Kidney epithelial cell (primary cell): ENCODE data around the gene NMBR. TPM values are rescaled to one million over a fixed set of nuclear protein-coding genes. Genes with fewer than 3 reads are reported as not detected.
"Not testable (repeated sequence)": the region's sequence is repeated elsewhere in the genome, so short reads cannot be mapped to it uniquely, and the experiment has no call there.

ENCODE experiments used
- DNase-seq: peaks from one replicate; pipeline ENCODE4 v3.0.0-alpha.2; 2010; ENCODE audit warnings: low read depth
- H3K27me3 ChIP-seq: 2 replicates; pipeline ENCODE4 v1.6.0; 2011; ENCODE audit warnings: low read length; ENCODE audit not compliant: control insufficient read depth, insufficient read depth
- H3K36me3 ChIP-seq: 2 replicates; pipeline ENCODE4 v1.5.1; 2011; ENCODE audit warnings: low read length; ENCODE audit not compliant: control insufficient read depth, insufficient read depth
- H3K4me3 ChIP-seq: 2 replicates; pipeline ENCODE4 v1.5.1; 2011; ENCODE audit warnings: low read depth, mild to moderate bottlenecking, control low read depth, low read length
- total RNA-seq: library from RNA; depleted of rRNA; stranded (reverse); fragments of >200 nt; gene quantifications from 2 replicates; pipeline ENCODE4 v1.2.3, GENCODE V29; 2015
- TF ChIP-seq, protein P1 (sequence below): IDR thresholded peaks from 2 replicates; pipeline ENCODE4 v1.5.1; 2011; ENCODE audit warnings: mild to moderate bottlenecking, moderate library complexity, low read length, control low read depth, inconsistent platforms; ENCODE audit not compliant: insufficient read depth, poor library complexity, severe bottlenecking

The NMBR gene
- total RNA-seq, 1 donor from 2014 or later = not detected

DNA sequence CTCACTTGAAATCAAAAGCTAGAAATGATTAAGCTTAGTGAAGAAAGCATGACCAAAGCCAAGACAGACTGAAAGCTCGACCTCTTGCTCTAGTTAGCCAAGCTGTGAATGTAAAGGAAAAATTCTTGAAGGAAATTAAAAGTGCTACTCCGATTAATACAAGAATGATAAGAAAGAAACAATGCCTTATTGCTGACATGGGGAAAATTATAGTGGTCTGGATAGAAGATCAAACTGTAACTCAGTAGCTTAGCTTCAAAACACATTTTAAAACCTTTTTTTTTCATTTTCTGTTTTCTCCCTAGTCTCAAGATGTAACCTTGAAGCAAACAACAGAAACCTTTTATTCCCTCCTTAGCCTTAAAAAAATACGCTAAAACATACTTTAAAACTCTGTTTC is 25.6 kb downstream of the NMBR start:
- TF ChIP-seq, protein P1, sequence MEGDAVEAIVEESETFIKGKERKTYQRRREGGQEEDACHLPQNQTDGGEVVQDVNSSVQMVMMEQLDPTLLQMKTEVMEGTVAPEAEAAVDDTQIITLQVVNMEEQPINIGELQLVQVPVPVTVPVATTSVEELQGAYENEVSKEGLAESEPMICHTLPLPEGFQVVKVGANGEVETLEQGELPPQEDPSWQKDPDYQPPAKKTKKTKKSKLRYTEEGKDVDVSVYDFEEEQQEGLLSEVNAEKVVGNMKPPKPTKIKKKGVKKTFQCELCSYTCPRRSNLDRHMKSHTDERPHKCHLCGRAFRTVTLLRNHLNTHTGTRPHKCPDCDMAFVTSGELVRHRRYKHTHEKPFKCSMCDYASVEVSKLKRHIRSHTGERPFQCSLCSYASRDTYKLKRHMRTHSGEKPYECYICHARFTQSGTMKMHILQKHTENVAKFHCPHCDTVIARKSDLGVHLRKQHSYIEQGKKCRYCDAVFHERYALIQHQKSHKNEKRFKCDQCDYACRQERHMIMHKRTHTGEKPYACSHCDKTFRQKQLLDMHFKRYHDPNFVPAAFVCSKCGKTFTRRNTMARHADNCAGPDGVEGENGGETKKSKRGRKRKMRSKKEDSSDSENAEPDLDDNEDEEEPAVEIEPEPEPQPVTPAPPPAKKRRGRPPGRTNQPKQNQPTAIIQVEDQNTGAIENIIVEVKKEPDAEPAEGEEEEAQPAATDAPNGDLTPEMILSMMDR = no peak
- H3K27me3 ChIP-seq = no peaks in the 10 kb centered on the region
- DNase-seq = no peak
- H3K36me3 ChIP-seq = no peaks in the 10 kb centered on the region
- H3K4me3 ChIP-seq = no peak overlapping the region

DNA sequence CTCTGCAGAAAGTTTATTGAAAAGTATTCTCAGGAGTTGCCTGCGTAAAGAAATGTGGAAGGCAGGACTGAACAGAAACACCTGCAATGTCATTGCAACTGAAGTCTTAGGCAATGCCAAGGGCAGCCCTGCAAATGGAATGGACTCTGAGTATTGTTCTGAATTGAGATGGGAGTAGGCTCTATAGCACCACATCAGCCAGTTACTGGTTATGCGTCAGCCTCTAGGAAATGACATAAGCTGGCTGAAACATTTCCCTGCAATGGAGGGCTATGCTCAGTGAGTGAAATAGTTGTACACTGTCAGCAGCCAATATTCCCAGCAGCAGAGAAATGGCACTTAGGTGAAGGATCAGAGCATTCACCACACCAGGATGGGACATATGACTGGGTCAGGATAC is 28.0 kb downstream of the NMBR start:
- H3K27me3 ChIP-seq = no peaks in the 10 kb centered on the region
- no peaks in the 10 kb centered on the region for H3K36me3 ChIP-seq
- no peak overlapping the region for H3K4me3 ChIP-seq
- TF ChIP-seq, protein P1 = no peak
- no peak for DNase-seq

DNA sequence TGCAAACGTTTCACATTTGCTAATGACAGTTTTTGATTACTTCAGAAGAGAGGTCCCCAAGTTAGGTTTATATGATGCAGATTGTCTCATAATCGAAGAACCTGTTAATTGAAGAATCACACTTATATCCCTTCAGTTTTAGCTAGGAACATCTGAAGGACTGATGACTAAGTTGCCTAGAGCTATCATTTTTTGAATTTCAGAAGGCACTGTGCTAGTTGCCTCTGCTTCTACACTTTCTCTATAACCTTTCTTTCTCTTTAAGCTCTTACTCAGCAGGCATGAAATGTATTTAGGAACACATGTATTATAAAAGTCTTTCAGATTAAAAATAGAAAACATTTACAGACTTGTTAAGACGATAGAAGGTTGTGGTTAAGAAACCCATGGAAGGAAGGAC is 28.6 kb downstream of the NMBR start:
- Histone ChIP-seq H3K27me3 (no peaks in the 10 kb centered on the region), H3K4me3 (no peak overlapping the region), H3K36me3 (no peaks in the 10 kb centered on the region)
- DNase-seq = no peak
- TF ChIP-seq, protein P1 = no peak

DNA sequence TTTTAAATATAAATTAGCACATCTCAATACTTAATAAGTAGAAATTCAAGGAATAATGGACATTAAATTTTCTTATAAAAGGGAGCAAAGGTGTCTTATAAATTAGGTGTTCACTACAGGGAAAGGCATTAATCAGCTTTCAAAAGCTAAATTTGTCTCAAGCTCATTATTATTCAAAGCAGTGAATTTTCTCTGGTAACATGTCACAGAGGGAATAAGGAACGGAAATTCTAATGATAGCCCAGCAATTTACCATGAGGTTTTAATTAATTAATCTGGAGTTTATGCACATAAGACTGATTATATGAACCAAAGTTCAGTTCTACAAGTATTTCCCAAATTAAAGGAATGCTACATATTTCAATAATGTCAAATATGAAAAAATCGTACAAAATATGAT is 29.6 kb downstream of the NMBR start:
- H3K4me3 ChIP-seq = no peak overlapping the region

DNA sequence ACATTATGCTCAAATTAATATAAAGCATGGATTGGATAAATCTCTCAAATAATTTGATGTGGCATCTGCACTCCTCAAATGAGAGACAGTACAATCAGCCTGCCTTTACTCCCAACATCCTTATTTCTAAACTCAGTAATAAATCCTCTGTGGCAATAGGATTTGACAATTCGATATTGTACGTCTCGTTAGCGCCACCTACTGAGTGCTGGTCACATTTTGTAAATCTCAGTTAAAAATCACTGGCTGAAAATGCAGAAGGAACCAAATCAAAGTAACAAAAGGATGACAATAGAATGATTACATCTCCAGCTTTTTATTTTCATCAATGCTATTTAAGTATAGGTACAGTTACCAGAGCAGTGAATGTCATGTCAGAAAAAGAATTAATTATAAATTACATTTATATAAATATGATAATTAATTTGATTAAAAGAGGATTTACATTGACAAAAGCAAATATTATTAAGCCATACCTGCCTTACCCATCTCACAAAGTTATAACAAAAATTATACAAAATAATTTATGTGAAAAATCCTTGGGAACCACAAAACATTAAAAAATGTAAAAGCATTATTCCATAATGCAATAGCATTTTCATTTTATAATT is 34.4 kb downstream of the NMBR start:
- TF ChIP-seq, protein P1 = peak; percentile 73
- no peaks in the 10 kb centered on the region for H3K27me3 ChIP-seq
- DNase-seq = peak; percentile 35
- no peak overlapping the region for H3K4me3 ChIP-seq
- no peaks in the 10 kb centered on the region for H3K36me3 ChIP-seq

More for the DNA sequence above, 29.6 kb downstream of the NMBR start:
- no peaks in the 10 kb centered on the region for H3K36me3 ChIP-seq
- DNase-seq = no peak
- TF ChIP-seq, protein P1 = no peak
- H3K27me3 ChIP-seq = no peaks in the 10 kb centered on the region

DNA sequence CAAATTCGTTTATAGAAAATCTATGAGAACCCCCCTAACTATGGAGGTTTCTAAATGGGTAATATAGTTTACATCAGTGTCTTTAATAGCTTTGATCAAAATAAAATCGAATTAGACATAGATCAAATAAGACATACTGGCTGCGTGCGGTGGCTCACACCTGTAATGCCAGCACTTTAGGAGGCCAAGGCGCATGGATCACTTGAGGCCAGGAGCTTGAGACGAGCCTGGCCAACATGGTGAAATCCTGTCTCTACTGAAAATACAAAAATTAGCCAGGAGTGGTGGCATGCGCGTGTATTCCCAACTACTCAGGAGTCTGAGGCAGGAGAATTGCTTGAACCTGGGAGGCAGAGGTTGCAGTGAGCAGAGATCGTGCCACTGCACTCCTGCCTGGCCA is 36.1 kb downstream of the NMBR start:
- not testable (repeated sequence) for DNase-seq, H3K4me3 ChIP-seq, H3K36me3 ChIP-seq, H3K27me3 ChIP-seq

DNA sequence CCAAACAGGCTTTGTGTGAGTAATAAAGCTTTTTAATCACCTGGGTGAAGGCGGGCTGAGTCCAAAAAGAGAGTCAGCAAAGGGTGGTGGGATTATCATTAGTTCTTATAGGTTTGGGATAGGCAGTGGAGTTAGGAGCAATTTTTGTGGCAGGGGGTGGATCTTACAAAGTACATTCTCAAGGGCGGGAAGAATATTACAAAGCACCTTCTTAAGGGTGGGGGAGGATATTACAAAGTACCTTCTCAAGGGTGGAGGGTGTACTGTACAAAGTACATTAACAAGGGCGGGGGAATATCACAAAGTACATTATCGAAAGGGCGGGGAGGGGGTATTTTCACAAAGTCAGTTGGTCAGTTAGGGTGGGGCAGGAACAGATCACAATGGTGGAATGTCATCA is 42.1 kb downstream of the NMBR start:
- H3K36me3 ChIP-seq, DNase-seq, H3K27me3 ChIP-seq, H3K4me3 ChIP-seq: not testable (repeated sequence)
